CD4-positive, alpha-beta T cell treated with Interleukin-4 for 1 hour (primary cell): ENCODE results near the gene GNS.
"Not testable (repeated sequence)": the region's sequence is repeated elsewhere in the genome, so short reads cannot be mapped to it uniquely, and the experiment has no call there.

Experiments
- DNase-seq, 2 donors: peaks; one replicate each; pipeline ENCODE4 v3.0.0-alpha.2; 2020 to 2022

Gene GNS

GRCh38 chr12:64694130-64695040 lies 64.8 kb downstream of the GNS start:
- DNase-seq: no peak

DNA sequence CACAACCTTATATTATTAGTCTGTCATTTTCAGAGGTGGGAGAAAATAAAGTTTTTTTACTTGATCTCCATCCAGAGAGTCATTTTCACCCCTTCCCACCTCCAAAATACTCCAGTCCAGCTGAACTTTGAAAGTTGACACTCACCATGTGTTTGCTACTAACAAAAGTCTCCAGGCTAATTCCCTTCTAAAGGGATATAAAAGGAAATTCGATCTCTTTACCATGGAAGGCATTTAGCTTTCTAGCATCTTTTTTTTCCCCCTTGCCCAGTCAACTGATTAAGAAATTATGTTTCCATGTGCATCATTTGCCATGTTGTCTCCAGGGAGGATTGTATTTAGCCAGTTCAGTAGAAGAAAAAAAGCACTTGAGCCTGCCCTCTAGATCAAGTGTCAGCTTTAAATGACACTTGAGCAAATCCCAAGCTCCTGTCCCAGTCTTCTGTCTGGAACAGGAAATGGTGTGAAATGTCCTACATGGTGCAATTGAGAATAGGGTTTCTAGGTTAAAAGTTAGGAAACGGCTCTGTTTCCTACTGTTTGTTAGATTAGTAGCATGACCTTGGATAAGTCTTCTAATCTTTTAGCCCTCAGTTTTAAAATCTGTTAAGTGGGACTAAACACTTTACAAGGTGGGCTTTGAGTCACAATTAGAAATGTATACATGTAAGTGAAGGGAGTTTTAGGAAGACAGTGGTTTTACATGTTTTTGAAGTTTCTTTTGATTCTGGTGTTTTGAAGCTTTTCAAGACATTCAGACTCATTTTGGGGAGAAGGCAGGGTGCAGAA lies 67.2 kb downstream of the GNS start:
- DNase-seq: no peak

DNA sequence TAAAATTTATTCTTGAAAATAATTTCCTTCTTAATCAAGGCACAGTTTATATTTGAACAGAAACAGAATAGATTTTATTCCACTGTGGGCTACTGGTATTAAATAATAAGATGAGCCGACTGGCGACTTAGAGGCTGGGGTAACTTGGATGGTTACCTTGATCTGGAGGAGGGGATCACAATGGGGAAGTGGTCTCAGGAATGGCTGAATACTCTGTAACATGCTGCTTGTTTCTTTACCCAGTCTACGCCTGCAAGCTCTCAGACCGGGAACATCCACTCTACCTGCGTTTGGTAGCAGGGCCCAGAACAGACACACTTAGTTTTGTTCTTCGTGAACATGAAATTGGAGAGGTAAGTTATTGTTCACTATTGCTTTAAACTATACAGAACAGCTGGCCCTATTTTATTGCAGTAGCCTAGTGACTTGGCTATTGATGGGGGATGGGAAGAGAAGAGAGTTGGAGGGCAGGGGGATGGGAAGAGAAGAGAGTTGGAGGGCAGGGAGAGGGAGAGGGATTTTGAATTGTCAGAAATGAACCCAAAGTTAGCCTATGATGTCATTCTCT lies 67.9 kb downstream of the GNS start:
- no peak for DNase-seq

- DNase-seq: not testable (repeated sequence)
Measured at GRCh38 chr12:64690236-64690635, 69.0 kb downstream of the GNS start.

- DNase-seq: no peak
Measured at GRCh38 chr12:64688715-64689114, 70.5 kb downstream of the GNS start.

- no peak for DNase-seq
Measured at GRCh38 chr12:64688219-64688618, 71.0 kb downstream of the GNS start.

- no peak for DNase-seq
Measured at GRCh38 chr12:64687816-64688215, 71.4 kb downstream of the GNS start.

GRCh38 chr12:64685605-64686004 lies 73.6 kb downstream of the GNS start:
- DNase-seq: no peak

DNA sequence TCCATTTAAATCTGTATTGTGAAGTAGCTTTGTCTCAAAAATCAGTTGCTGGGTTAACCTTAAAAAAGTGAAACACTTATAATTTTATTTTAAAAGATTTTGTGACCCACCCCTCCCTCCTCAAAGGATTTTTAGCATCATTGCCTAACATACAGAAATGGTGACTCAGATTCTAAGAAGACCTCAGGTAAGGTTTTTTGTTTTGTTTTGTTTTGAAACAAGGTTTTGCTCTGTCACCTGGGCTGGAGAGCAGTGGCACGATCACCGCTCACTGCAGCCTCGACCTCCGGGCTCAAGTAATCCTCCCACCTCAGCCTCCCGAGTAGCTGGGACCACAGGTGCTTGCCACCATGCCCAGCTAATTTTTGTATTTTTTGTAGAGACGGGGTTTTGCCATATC lies 74.2 kb downstream of the GNS start:
- peak in 1 of 2 donors; percentile 58 for DNase-seq

- DNase-seq: no peak
Measured at GRCh38 chr12:64683816-64684543, 75.2 kb downstream of the GNS start.

GRCh38 chr12:64682572-64683277 lies 76.5 kb downstream of the GNS start:
- DNase-seq: no peak

DNA sequence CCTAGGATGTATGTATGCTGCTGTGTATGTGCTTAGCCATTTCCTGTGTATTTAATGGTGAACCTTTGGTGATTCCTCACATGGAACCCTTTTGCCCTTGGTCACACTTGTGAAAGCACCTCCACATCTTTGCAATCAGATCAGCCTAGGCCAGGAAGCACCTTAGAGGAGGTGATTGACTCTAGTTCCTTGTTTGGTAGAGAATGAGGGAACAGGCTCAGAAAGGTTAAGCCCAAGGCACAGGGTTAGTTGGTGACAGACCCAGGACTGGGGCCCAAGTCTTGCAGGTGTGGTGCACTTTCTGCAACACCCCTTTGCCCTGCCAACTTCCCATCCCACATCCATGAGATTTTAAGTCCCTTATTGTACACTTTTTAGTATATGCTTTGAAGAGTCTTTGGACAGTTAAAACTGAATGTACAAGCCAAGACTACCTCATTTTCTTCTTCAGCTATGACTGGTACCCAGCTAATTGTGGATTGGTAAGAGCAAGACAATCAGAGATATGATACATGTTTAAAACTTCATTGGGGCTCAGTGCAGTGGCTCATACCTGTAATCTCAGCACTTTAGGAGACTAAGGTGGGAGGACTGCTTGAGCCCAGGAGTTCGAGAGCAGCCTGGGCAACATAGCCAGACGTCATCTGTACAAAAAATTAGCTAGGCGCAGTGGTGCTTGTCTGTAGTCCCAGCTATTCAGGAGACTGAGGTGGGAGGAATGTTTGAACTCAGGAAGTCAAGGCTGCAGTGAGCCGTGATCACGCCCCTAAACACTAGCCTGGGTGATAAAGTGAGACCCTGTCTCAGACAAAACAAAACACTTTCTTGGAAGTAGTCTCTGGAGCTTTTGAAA lies 77.8 kb downstream of the GNS start:
- DNase-seq: peak in 1 of 2 donors; percentile 63

GRCh38 chr12:64680235-64680634 lies 79.0 kb downstream of the GNS start:
- DNase-seq: no peak

DNA sequence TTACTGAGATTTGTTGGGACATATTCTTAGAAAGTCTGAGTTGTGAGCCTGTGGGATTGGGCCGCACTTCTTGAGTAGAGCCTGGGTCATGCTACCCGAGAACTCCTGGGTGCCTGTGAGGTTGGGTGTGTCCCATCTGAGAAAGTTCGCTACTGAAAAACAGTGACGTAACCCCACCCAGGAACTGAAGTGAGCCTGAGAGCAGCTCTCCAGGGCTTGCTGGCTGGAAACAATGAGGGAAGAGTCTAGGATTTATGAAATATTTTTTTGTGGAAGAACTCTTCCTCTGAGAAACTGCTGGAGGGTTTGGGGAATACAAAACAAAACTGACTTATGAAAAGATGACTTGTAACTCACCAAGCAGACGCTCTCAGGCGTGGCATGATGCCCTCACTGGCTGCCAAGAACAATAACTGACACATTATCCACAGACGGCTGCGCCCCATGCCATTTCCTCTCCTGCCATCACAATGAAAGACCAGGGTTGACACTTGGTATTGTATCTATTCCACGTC lies 79.7 kb downstream of the GNS start:
- peak; percentile 87 to 89 for DNase-seq

DNA sequence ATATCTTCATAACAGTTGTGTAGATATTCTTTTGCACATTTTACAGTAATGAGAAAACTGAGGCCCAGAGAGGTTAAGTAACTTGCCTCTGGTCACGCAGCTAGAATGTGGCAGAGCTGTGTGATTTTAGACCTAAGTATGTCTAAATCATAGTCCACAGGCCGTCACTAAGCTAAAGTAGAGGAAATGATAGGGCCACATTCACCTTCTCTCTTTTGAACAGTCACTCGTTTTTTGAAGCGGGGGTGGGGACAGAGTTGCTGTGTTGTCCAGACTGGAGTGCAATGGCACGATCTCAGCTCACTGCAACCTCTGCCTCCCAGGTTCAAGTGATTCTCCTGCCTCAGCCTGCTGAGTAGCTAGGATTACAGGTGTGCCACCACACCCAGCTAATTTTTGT lies 80.4 kb downstream of the GNS start:
- DNase-seq: no peak

- no peak for DNase-seq
Measured at GRCh38 chr12:64678248-64678647, 81.0 kb downstream of the GNS start.

DNA sequence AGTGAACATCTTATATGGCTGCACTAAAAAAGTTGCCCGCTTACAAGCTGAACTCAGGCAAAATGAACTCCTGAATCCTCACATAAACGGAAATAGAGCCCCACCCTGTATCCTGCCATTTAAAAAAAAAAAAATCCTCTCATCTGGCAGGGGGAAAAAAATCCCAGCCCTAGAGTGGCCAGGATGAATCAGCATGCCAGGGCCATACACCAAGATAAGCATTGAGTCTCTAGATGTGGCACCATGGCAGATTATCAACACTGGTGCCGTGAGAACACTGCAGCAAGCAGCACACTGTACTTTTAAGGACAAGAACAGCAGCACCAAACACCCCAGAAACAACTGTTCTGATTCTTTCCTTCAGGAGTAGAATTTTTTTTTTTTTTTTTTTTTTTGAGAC lies 83.4 kb downstream of the GNS start:
- no peak for DNase-seq

- peak; percentile 78 to 80 for DNase-seq
Measured at GRCh38 chr12:64674367-64674922, 84.8 kb downstream of the GNS start.

- no peak for DNase-seq
Measured at GRCh38 chr12:64673490-64674169, 85.6 kb downstream of the GNS start.

GRCh38 chr12:64672925-64673409 lies 86.2 kb downstream of the GNS start:
- peak in 1 of 2 donors; percentile 53 for DNase-seq
